WTC11 (cell line): ENCODE results near the gene ZBTB39. TPM values are rescaled to one million over a fixed set of nuclear protein-coding genes. Genes with fewer than 3 reads are reported as not detected.
A peak's percentile ranks its signal among the peaks of the same experiment; 100 is the strongest.

ENCODE experiments used
- ATAC-seq: fragments of 200-7000 bp; cut with Tn5 transposase; 2 replicates; pipeline ENCODE4 v1.10.0; 2021; ENCODE audit warnings: mild to moderate bottlenecking, moderate library complexity
- CTCF ChIA-PET: fragments of 300-600 bp; sonication (Branson Sonifier 250); formaldehyde crosslinking; loops from one replicate; lab custom pipeline; 2021; ENCODE audit warnings: antibody characterized with exemption; lab: Charles Lee
- POLR2A ChIA-PET: fragments of 350-600 bp; sonication (Branson Sonifier 250); formaldehyde crosslinking; loops from one replicate; lab custom pipeline; 2021; ENCODE audit warnings: antibody characterized with exemption; lab: Charles Lee
- DNase-seq: peaks from one replicate; pipeline ENCODE4 v3.0.0; 2021; ENCODE audit warnings: low spot score
- H3K27ac Mint-ChIP-seq: 2 replicates; pipeline ENCODE4 v1.8.0; 2021; ENCODE audit warnings: mixed read lengths
- H3K27me3 Mint-ChIP-seq: 2 replicates; pipeline ENCODE4 v1.8.0; 2021; ENCODE audit warnings: low read depth, mild to moderate bottlenecking, moderate library complexity, mixed read lengths
- H3K36me3 Mint-ChIP-seq: 2 replicates; pipeline ENCODE4 v1.8.0; 2021; ENCODE audit warnings: mixed read lengths
- H3K4me1 Mint-ChIP-seq: 2 replicates; pipeline ENCODE4 v1.8.0; 2022; ENCODE audit warnings: mixed read lengths
- H3K4me3 Mint-ChIP-seq: 2 replicates; pipeline ENCODE4 v1.8.0; 2021; ENCODE audit warnings: mild to moderate bottlenecking, moderate library complexity, mixed read lengths
- H3K9me3 Mint-ChIP-seq: 2 replicates; pipeline ENCODE4 v1.8.0; 2021; ENCODE audit warnings: mixed read lengths
- AFF4 ChIP-seq: sonication (generic); formaldehyde crosslinking; IDR thresholded peaks from 2 replicates; pipeline ENCODE4 v1.8.1; 2023; ENCODE audit warnings: mild to moderate bottlenecking, missing genetic modification reagents, borderline replicate concordance
- CREB1 ChIP-seq: sonication (generic); formaldehyde crosslinking; IDR thresholded peaks from 2 replicates; pipeline ENCODE4 v1.8.0; 2023; ENCODE audit warnings: mild to moderate bottlenecking, missing genetic modification reagents
- CTCF ChIP-seq: fragments of 200-600 bp; IDR thresholded peaks from 2 replicates; pipeline ENCODE4 v1.8.0; 2022; ENCODE audit warnings: antibody characterized with exemption
- ESRRA ChIP-seq: sonication (generic); formaldehyde crosslinking; IDR thresholded peaks from 2 replicates; pipeline ENCODE4 v1.8.1; 2022; ENCODE audit warnings: mild to moderate bottlenecking, missing genetic modification reagents, borderline replicate concordance
- GTF2I ChIP-seq: fragments of 250-450 bp; sonication (Bioruptor Pico); conservative IDR thresholded peaks from 2 replicates; pipeline ENCODE4 v1.4.0; 2021; ENCODE audit warnings: mild to moderate bottlenecking
- IRF1 ChIP-seq: sonication (generic); formaldehyde crosslinking; IDR thresholded peaks from 2 replicates; pipeline ENCODE4 v1.8.0; 2023; ENCODE audit warnings: missing genetic modification reagents
- MAX ChIP-seq: sonication (generic); formaldehyde crosslinking; IDR thresholded peaks from 2 replicates; pipeline ENCODE4 v1.8.0; 2022; ENCODE audit warnings: mild to moderate bottlenecking, missing genetic modification reagents
- MLX ChIP-seq: sonication (generic); formaldehyde crosslinking; IDR thresholded peaks from 2 replicates; pipeline ENCODE4 v1.8.1; 2023; ENCODE audit warnings: mild to moderate bottlenecking, missing genetic modification reagents, moderate library complexity
- NFATC4 ChIP-seq: fragments of 250-450 bp; sonication (Bioruptor Pico); IDR thresholded peaks from 2 replicates; pipeline ENCODE4 v1.9.0; 2021; ENCODE audit warnings: mild to moderate bottlenecking
- OVOL2 ChIP-seq: fragments of 250-450 bp; sonication (Bioruptor Pico); IDR thresholded peaks from 2 replicates; pipeline ENCODE4 v1.9.0; 2021; ENCODE audit warnings: mild to moderate bottlenecking, borderline replicate concordance
- PRDM15 ChIP-seq: sonication (generic); formaldehyde crosslinking; IDR thresholded peaks from 2 replicates; pipeline ENCODE4 v1.8.0; 2022; ENCODE audit warnings: missing genetic modification reagents
- SOX15 ChIP-seq: fragments of 250-450 bp; sonication (Bioruptor Pico); IDR thresholded peaks from 2 replicates; pipeline ENCODE4 v1.9.0; 2021; ENCODE audit warnings: mild to moderate bottlenecking
- SP1 ChIP-seq: sonication (generic); formaldehyde crosslinking; conservative IDR thresholded peaks from 2 replicates; pipeline ENCODE4 v1.8.1; 2022; ENCODE audit warnings: missing genetic modification reagents
- ZNF317 ChIP-seq: sonication (generic); formaldehyde crosslinking; IDR thresholded peaks from 2 replicates; pipeline ENCODE4 v1.8.1; 2023; ENCODE audit warnings: low read depth, mild to moderate bottlenecking, moderate library complexity, missing genetic modification reagents, borderline replicate concordance
- total RNA-seq: library from RNA; stranded (reverse); gene quantifications from 3 replicates; pipeline ENCODE4 v1.2.3, GENCODE V29; 2021

Gene ZBTB39
- total RNA-seq, 1 experiment from 2014 or later: 20.2 TPM

GRCh38 chr12:57011438-57012424 is 5.4 kb upstream of the ZBTB39 start:
- ChIA-PET CTCF (interaction anchor here (0.6 to 3.3 kb wide), 10 partner anchors 10 to 202 kb away, joined by 3 to 33 read pairs (median 4); partner anchors contain the start of genes NEMP1 and STAT6), POLR2A (no interaction called here)
- H3K27ac Mint-ChIP-seq: no peak overlapping the region; the same call in 1 of the 2 replicates
- peaks cover 4% of the 10 kb centered on the region for H3K27me3 Mint-ChIP-seq
- DNase-seq: no peak
- ATAC-seq: no peak
- no peaks in the 10 kb centered on the region for H3K36me3 Mint-ChIP-seq
- peaks cover 57% of the 10 kb centered on the region for H3K4me1 Mint-ChIP-seq
- H3K9me3 Mint-ChIP-seq: no peaks in the 10 kb centered on the region
- TF ChIP-seq SP1 (CRISPR knock-in tag) (no peak), OVOL2 (CRISPR knock-in tag) (no peak), CREB1 (no peak), MAX (CRISPR knock-in tag) (no peak), AFF4 (no peak), ESRRA (no peak), CTCF (no peak), MLX (CRISPR knock-in tag) (no peak), ZNF317 (CRISPR knock-in tag) (no peak), SOX15 (CRISPR knock-in tag) (no peak)
- TF ChIP-seq, all 79 proteins: peak for 0
- no peak overlapping the region for H3K4me3 Mint-ChIP-seq

GRCh38 chr12:57010627-57011247 is 4.4 kb upstream of the ZBTB39 start:
- Mint-ChIP-seq H3K27ac (no peak overlapping the region), H3K4me3 (no peak overlapping the region), H3K27me3 (peaks cover 4% of the 10 kb centered on the region), H3K4me1 (peaks cover 56% of the 10 kb centered on the region), H3K36me3 (no peaks in the 10 kb centered on the region), H3K9me3 (no peaks in the 10 kb centered on the region)
- no peak for ATAC-seq
- no peak for DNase-seq
- ChIA-PET CTCF (interaction anchor here (0.6 to 3.3 kb wide), 12 partner anchors 9 to 172 kb away, joined by 3 to 33 read pairs (median 3); partner anchors contain the start of gene STAT6), POLR2A (no interaction called here)
- no peak for TF ChIP-seq IRF1 (CRISPR knock-in tag)
- no peak for TF ChIP-seq GTF2I (CRISPR knock-in tag)
- no peak for TF ChIP-seq NFATC4 (CRISPR knock-in tag)
- peak; percentile 80 for TF ChIP-seq PRDM15
